Large intestine (tissue), 3 donors: ENCODE results near the gene HOXD13. TPM values are rescaled to one million over a fixed set of nuclear protein-coding genes. Genes with fewer than 3 reads are reported as not detected.
A peak's percentile ranks its signal among the peaks of the same experiment; 100 is the strongest.

Experiments
- DNase-seq, 2 donors: peaks; one replicate each; pipeline versions ENCODE4 v3.0.0 to v3.0.0-alpha.2; 2013
- H3K27ac ChIP-seq: one replicate; pipeline ENCODE4 v1.5.1; 2013; ENCODE audit warnings: low read length
- H3K27me3 ChIP-seq: 2 replicates; pipeline ENCODE4 v1.6.1; 2013; ENCODE audit warnings: low read length; ENCODE audit not compliant: control insufficient read depth, insufficient read depth
- H3K36me3 ChIP-seq: 2 replicates; pipeline ENCODE4 v1.6.1; 2013; ENCODE audit warnings: low read length; ENCODE audit not compliant: control insufficient read depth, insufficient read depth
- H3K4me1 ChIP-seq: one replicate; pipeline ENCODE4 v1.6.1; 2013; ENCODE audit warnings: low read length; ENCODE audit not compliant: control insufficient read depth, insufficient read depth
- H3K4me3 ChIP-seq: one replicate; pipeline ENCODE4 v1.5.1; 2013; ENCODE audit warnings: low read length
- H3K9me3 ChIP-seq: one replicate; pipeline ENCODE4 v1.6.1; 2013; ENCODE audit warnings: mild to moderate bottlenecking, low read depth, low read length, moderate library complexity; ENCODE audit not compliant: control insufficient read depth
- WGBS: methylation state at CpG from one replicate; pipeline ENCODE4 v1.1.5; 2013; ENCODE audit warnings: low lambda C conversion rate; ENCODE audit not compliant: insufficient coverage; 5-methylcytosine and 5-hydroxymethylcytosine counted together
- polyA plus RNA-seq: library from polyadenylated mRNA; unstranded; fragments of 120-200 nt; gene quantifications from one replicate; pipeline ENCODE4 v1.2.1, GENCODE V29; 2013

HOXD13 gene
- polyA plus RNA-seq, 1 donor, result not detected

- Histone ChIP-seq H3K27me3 (peaks cover 93% of the 10 kb centered on the region), H3K36me3 (no peaks in the 10 kb centered on the region), H3K9me3 (peaks cover 37% of the 10 kb centered on the region), H3K4me3 (no peak overlapping the region), H3K4me1 (peaks cover 7% of the 10 kb centered on the region), H3K27ac (no peak overlapping the region)
- WGBS, result 0% methylated on average over 3 of the region's 17 CpGs
- DNase-seq, result no peak
These were observed 11.1 kb upstream of the HOXD13 start for GRCh38 chr2:176081376-176081836.

GRCh38 chr2:176081837-176082524, 10.5 kb upstream of the HOXD13 start:
- WGBS, result no CpG with 5 or more reads among the region's 62 CpGs
- peaks cover 7% of the 10 kb centered on the region for H3K4me1 ChIP-seq
- H3K36me3 ChIP-seq, result no peaks in the 10 kb centered on the region
- H3K4me3 ChIP-seq, result no peak overlapping the region
- no peak overlapping the region for H3K27ac ChIP-seq
- H3K27me3 ChIP-seq, result peaks cover 92% of the 10 kb centered on the region
- H3K9me3 ChIP-seq, result peaks cover 37% of the 10 kb centered on the region
- DNase-seq, result peak in 1 of 2 donors; percentile 42

DNA sequence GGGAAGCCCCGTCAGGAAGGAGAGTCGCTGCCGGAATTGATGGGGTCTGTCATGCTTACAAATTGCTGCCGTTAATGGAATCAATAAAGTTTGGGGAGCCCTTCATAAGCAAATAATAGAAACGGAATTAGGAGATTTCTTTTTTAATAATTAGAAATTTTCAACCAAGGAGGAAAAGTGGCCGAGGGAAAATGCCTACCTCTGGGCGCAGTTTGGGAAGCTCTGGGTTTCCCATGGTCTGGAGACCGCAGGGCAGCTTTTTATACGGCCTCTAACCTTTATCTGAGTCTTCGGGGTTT, 10.0 kb upstream of the HOXD13 start:
- H3K27me3 ChIP-seq, result peaks cover 92% of the 10 kb centered on the region
- DNase-seq, result no peak
- peaks cover 7% of the 10 kb centered on the region for H3K4me1 ChIP-seq
- WGBS, result 0% methylated on average over 2 of the region's 10 CpGs
- peaks cover 37% of the 10 kb centered on the region for H3K9me3 ChIP-seq
- H3K27ac ChIP-seq, result no peak overlapping the region
- no peaks in the 10 kb centered on the region for H3K36me3 ChIP-seq
- no peak overlapping the region for H3K4me3 ChIP-seq

GRCh38 chr2:176082824-176083751, 9.4 kb upstream of the HOXD13 start:
- Histone ChIP-seq H3K36me3 (no peaks in the 10 kb centered on the region), H3K4me1 (peaks cover 12% of the 10 kb centered on the region), H3K9me3 (peaks cover 41% of the 10 kb centered on the region), H3K27me3 (peaks cover 97% of the 10 kb centered on the region), H3K27ac (no peak overlapping the region), H3K4me3 (no peak overlapping the region)
- no CpG with 5 or more reads among the region's 66 CpGs for WGBS
- DNase-seq, result no peak

DNA sequence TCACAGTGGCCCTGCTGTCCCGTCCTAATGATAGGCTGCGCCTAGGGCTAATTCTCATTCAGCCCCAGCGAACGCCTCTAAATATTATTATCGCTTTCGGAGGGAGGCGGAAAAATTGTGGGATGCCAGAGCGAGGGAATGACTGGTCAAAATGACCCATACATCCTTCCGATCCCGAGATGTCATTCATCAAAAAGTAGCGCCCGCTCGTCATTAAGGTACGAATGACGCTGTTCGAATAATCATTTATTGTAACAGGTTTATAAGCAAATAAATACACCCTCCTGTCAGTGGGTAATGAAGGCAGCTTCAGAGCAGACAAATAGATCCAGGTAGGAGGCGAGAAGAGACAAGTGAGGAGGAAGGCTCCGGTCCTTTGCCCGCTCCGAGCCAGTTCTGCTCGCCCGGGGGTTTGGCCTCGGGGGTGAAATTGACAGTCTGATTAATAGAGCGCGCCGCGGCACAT, 8.7 kb upstream of the HOXD13 start, which contains the start of gene EVX2:
TSS of gene EVX2 (minus strand) at position 167 of the 466 bp plus-strand sequence. CDS start 186 bp downstream, outside the sequence.
- H3K27ac ChIP-seq, result no peak within 1 kb of the TSS
- DNase-seq, result no peak
- peaks cover 13% of the 10 kb centered on the region for H3K4me1 ChIP-seq
- WGBS, result no CpG with 5 or more reads among the region's 27 CpGs
- peaks cover 41% of the 10 kb centered on the region for H3K9me3 ChIP-seq
- no peak within 1 kb of the TSS for H3K4me3 ChIP-seq
- H3K27me3 ChIP-seq, result peaks cover 97% of the 10 kb centered on the region
- H3K36me3 ChIP-seq, result no peaks in the 10 kb centered on the region

DNA sequence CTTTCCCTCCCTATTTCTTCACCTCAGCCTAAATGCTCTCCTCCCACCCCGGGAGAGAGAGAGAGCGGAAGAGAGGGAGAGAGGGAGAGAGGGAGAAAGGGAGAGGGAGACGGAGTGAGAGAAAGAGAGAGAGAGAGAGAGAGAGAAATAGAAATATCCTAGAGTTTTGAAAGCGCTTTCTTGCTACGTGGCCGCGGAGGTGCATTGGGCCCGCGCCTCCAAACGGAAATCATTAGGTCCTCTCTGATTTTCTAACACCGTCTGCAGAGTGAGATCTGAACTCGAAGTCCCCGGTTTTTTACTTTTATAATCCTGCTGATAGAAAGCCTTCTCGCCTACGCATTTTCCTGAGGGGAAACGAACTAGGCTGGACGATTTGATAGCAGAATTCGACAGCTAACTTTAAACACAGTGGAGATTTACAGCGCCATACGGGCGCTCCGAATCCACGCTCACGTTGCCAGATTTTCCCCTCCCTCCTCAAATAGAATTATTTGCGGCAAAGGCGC, 7.9 kb upstream of the HOXD13 start:
- Histone ChIP-seq H3K27me3 (peaks cover 97% of the 10 kb centered on the region), H3K4me1 (peaks cover 10% of the 10 kb centered on the region), H3K4me3 (no peak overlapping the region), H3K27ac (no peak overlapping the region), H3K9me3 (peaks cover 36% of the 10 kb centered on the region), H3K36me3 (no peaks in the 10 kb centered on the region)
- WGBS, result 18% methylated on average over 3 of the region's 26 CpGs
- DNase-seq, result no peak

DNA sequence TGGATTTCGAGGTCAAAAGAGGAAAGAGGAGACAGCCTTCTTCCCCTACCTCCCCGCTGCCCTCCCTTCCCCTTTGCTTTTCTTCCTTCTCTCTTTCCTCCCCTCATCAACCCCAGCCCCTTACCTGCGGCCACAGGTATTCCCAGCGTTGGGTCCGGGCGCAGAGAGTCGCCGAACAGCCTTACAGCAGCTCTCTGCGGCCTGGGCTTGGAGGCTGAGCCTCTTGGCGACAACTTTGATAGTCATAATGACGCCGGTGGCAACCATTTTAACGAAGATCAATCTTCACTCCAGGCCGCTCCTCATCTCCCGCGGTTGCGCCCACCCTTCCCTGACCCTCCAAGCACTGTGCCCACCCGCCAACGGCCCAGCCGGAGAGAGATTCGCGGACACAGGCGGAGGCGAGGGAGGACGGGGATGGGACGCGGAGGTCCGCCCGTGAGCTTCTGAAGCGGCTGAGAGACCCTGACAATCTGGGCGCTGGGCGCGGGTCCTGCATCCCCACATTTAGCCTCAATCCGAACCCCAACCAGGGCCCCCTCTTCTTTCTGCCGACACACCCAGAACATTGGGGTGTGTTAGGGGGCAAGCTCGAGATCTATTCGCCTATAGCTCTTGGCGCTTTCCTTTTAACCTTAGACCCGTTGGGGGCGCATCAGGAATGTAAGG, 7.3 kb upstream of the HOXD13 start:
- no peak for DNase-seq
- Histone ChIP-seq H3K36me3 (no peaks in the 10 kb centered on the region), H3K4me1 (peaks cover 9% of the 10 kb centered on the region), H3K9me3 (peaks cover 36% of the 10 kb centered on the region), H3K27me3 (peaks cover 99% of the 10 kb centered on the region), H3K4me3 (no peak overlapping the region), H3K27ac (no peak overlapping the region)
- WGBS, result no CpG with 5 or more reads among the region's 40 CpGs

GRCh38 chr2:176085861-176086771, 6.4 kb upstream of the HOXD13 start:
- peaks cover 9% of the 10 kb centered on the region for H3K4me1 ChIP-seq
- H3K27ac ChIP-seq, result no peak overlapping the region
- no peak overlapping the region for H3K4me3 ChIP-seq
- H3K27me3 ChIP-seq, result peaks cover 99% of the 10 kb centered on the region
- H3K36me3 ChIP-seq, result no peaks in the 10 kb centered on the region
- 17% methylated on average over 1 of the region's 46 CpGs for WGBS
- peaks cover 30% of the 10 kb centered on the region for H3K9me3 ChIP-seq
- no peak for DNase-seq

DNA sequence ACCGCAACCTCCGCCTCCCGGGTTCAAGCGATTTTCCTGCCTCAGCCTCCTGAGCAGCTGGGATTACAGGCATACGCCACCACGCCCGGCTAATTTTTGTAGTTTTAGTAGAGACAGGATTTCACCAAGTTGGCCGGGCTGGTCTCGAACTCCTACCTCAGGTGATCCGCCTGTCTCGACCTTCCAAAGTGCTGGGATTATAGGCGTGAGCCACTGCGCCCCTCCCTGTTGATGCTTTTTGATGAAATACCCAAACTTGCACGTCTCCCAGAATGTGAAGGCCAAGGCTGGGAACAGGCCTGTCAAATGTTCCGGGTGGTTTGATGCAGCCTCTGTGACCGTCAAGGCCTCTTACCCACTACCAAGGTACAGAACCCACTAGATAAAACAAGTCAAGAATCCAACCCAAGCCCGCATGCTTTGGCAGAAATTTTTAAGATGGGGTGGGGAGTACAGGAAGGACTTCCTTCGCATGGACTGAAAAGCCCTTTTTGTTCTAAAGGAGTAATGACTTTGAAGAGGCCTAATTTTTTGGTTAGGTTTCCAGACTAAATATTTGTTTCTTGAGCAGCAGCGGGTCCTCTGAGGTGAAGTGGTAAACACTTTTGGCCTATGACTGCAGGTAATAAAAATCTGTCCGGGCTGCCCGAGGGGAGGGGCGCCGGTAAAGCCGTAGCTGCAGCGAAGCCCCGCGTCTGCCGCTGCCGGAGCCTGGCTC, 5.0 kb upstream of the HOXD13 start:
- no peak for DNase-seq
- Histone ChIP-seq H3K27ac (no peak overlapping the region), H3K4me1 (peaks cover 9% of the 10 kb centered on the region), H3K9me3 (peaks cover 25% of the 10 kb centered on the region), H3K27me3 (peaks cover 98% of the 10 kb centered on the region), H3K4me3 (no peak overlapping the region), H3K36me3 (no peaks in the 10 kb centered on the region)
- WGBS, result no CpG with 5 or more reads among the region's 29 CpGs
